ENCODE measurements around the gene GTF3C2.
A peak's percentile ranks its signal among the peaks of the same experiment; 100 is the strongest.

The GTF3C2 gene

DNA sequence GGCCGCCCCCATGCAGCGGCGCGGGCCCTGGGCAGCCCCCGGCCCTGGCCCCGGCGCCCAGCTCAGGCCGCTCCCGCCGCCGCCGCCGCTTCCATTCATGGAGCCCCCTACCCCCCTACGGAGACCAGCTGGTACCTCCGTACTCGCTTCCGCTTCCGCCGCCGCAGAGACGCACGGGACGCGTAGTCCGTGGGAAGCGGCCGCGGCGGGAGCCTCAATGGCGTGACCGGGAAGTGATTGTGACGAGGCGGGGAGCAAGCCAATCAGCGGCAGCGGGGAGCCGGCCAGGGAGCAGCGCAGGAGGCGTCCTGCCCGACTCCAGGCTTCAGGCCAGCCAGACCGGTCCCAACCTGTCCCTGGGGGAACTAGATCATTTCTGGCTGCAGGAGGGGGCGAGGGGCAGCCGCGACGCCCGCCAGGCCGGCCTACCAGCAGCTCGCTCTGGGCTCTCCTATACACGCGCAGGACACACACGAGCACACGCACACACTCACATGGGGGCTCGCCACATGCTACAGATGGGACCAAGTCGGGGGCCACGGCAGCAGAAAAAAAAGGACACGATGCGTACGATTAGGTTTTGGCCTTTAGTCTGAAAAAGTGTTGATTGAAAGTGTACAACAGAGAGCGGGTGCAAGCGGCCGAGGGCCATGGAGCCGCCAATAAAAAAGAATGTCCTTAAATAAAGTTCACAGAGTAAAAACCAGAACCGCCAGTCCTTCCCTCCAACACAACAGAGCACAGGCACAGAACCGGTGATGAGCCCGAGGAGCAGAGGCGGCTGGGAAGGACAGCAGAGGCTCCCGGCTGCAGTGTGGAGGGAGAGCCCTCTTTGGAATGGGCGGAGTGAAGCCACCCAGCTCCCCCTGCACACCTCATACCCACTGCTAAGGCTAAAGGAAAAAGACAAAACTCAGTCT is 24.3 kb upstream of the GTF3C2 start, which contains the start of gene ZNF513:
ZNF513 (minus strand) TSS at position 109 of the 920 bp plus-strand sequence. CDS start 208 bp downstream, outside the sequence.
- H3K4me3 ChIP-seq (ENCODE audit: low read depth, low read length), result peak within 1 kb of the TSS; percentile 69
- TF ChIP-seq CTCF (IDR thresholded peaks at IDR 0.05; ENCODE audit: low read depth, low read length), result no peak

DNA sequence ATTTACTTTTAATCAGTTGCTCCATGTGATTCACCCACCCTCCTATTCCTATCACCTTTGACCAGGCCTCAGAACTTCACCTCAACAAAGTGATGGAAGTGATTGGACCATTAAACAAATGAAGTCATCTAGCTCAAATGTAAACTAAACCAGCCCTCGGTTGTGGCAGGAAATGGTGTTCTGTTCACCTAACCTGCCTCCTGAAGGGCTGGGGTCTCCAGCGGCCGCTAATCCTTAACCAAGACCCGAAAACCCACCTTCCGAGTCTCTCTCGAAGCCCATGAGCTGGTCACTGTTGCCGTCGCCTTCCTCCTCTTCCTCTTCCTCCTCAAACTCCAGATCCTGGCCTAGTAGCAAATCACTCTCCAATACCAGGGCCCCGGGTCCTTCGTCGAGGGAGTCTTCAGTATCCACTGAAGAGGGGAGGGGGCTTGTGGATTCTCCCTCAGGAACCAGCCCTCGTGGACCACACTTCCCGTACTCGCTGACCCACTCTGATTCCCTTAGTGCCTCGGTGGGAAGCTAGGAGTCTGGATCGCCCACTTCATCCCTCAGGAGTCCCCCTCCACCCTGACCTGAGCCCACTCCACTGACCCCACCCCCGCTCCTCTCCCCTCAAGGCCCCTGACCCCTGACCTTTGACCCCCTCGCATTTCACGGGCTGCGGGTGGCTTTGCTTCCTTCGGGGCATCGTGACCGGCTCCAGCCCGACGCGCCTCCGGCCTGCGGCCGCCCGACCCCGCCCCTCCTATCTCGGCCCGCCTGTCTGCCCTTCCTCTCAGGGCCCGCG is 23.5 kb upstream of the GTF3C2 start:
- TF ChIP-seq CTCF (IDR thresholded peaks at IDR 0.05; ENCODE audit: low read depth, low read length), result no peak
- peak overlapping the region; percentile 69 for H3K4me3 ChIP-seq (ENCODE audit: low read depth, low read length)

- H3K4me3 ChIP-seq (ENCODE audit: low read depth, low read length), result peak overlapping the region; percentile 69
- no peak for TF ChIP-seq CTCF (IDR thresholded peaks at IDR 0.05; ENCODE audit: low read depth, low read length)
Measured at GRCh38 chr2:27379383-27379835, 22.8 kb upstream of the GTF3C2 start.

- no peak for TF ChIP-seq CTCF (IDR thresholded peaks at IDR 0.05; ENCODE audit: low read depth, low read length)
- H3K4me3 ChIP-seq (ENCODE audit: low read depth, low read length), result no peak overlapping the region
Measured at GRCh38 chr2:27378809-27379290, 22.3 kb upstream of the GTF3C2 start.

DNA sequence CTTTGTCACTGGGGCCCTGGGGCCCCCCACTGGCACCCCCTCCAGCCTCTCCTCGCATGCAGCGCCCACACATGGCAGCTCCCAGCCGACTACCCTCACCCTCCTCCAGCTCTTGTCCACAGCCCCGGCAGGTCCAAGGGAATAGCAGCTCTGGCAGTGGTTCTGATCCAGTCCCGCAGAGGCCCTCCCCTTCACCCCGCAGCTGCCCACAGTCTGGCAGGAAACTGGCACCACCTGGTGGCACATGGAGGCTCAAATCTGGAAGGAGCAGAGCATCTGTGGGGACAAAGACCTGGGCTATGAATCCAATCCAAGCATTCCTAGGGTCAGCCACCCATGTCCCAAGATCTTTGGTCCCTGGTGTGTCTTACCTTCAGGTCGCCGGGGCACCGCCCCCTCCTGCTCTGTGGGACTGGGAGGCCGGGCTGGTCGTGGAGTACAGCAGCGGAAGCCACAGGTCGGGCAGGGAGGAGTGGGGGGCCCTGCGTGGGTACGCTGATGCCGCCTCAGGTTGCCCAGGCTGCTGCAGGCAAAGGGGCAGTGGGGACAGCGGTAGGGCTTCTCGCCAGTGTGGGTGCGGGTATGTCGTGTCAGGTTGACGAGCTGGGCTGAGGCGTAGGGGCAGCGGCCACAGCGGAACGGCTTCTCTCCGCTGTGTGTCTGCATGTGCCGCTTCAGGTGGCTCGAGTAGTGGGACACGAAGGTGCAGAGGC is 21.7 kb upstream of the GTF3C2 start:
- TF ChIP-seq CTCF (IDR thresholded peaks at IDR 0.05; ENCODE audit: low read depth, low read length), result no peak
- H3K4me3 ChIP-seq (ENCODE audit: low read depth, low read length), result no peak overlapping the region

DNA sequence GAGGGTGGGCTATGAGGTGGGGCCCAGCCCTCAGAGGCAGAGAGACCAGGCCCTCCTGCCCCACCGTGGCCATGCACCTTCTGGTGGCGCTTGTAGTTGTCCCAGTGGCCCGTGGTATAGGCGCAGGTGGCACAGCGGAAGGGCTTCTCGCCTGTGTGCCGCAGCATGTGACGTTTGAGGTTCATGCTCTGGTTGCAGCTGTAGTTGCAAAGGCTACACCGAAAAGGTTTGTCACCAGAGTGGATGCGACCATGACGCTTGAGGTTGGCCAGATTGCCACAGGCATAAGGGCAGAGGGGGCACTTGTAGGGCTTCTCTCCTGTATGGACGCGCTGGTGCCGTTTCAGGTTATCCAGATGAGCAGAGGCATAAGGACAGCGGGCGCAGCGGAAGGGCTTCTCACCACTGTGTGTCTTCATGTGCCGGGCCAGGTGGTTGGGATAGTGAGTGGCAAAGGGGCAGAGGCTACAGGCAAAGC is 21.1 kb upstream of the GTF3C2 start:
- no peak overlapping the region for H3K4me3 ChIP-seq (ENCODE audit: low read depth, low read length)
- TF ChIP-seq CTCF (IDR thresholded peaks at IDR 0.05; ENCODE audit: low read depth, low read length), result no peak
